AG04450 (cell line): Measurements from ENCODE around the gene CNN1. TPM values are rescaled to one million over a fixed set of nuclear protein-coding genes. Genes with fewer than 3 reads are reported as not detected.
A peak's percentile ranks its signal among the peaks of the same experiment; 100 is the strongest.

Experiments
- CTCF ChIA-PET: fragments of 300-600, 350-600 bp; formaldehyde crosslinking; extraction: SDS; loops from one replicate; lab custom pipeline; 2022; ENCODE audit warnings: antibody characterized with exemption, inconsistent platforms; lab: Charles Lee
- POLR2A ChIA-PET: fragments of 350-600 bp; formaldehyde crosslinking; extraction: SDS; loops from one replicate; lab custom pipeline; 2021; ENCODE audit warnings: antibody characterized with exemption, inconsistent platforms; lab: Yijun Ruan, JAX
- DNase-seq: peaks from one replicate; pipeline ENCODE4 v3.0.0-alpha.2; 2011; ENCODE audit warnings: low read depth, low spot score
- H3K27ac ChIP-seq: one replicate; pipeline ENCODE4 v1.5.1; 2012; ENCODE audit warnings: low read depth, low read length, control low read depth
- H3K27me3 ChIP-seq: one replicate; pipeline ENCODE4 v1.6.0; 2012; ENCODE audit warnings: low read length; ENCODE audit not compliant: control insufficient read depth, insufficient read depth
- H3K4me3 ChIP-seq: 2 replicates; pipeline ENCODE4 v1.5.1; 2011; ENCODE audit warnings: mild to moderate bottlenecking, low read depth, low read length, control low read depth
- H3K9me3 ChIP-seq: 2 replicates; pipeline ENCODE4 v1.5.1; 2012; ENCODE audit warnings: low read length; ENCODE audit not compliant: control insufficient read depth, insufficient read depth
- polyA plus RNA-seq: library from polyadenylated mRNA; depleted of rRNA; stranded (reverse); fragments of >200 nt; gene quantifications from 2 replicates; pipeline ENCODE4 v1.2.3, GENCODE V29; 2011
- TF ChIP-seq, protein P1 (sequence below): IDR thresholded peaks from 2 replicates; pipeline ENCODE4 v1.5.1; 2011; ENCODE audit warnings: low read depth, low read length, control low read depth, inconsistent platforms

Gene CNN1
- polyA plus RNA-seq, 1 experiment: 99.6 TPM

DNA sequence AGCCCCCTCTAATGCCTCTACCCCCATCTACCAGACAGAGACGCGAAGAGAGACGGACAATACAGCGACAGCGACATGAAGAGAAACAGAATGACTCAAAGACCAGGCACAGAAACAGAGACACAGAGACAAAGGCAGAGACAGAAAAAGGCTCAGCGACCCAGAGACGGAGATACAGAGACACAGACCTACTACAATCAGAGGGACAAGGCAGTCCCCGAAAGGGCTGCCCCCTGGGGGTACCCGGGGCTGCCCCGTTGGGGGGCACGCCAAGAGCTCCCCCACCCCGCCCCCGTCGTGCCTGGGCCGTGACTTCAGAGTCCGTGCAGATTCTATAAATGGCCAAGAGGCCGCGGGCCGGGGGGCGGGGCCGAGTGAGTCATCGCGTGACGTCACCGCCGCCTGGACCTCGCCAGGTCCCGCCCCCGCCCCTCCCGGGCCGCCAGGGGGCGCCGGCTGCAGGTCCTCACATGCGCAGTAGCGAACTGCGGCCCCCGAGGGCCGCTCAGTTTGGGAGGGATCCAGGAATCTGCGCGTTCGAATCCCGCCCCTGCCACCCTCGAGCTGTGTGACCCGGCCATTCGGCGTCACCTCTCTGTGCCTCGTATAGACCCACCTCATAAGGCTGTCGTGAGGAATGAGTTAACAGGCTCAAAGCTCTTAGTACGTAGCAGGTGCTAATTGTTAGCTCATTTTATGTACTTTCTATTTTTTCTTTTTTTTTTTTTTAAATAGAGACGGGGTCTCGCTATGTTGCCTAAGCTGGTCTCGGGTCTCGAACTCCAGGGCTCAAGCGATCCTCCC lies 2.7 kb upstream of the CNN1 start:
- ChIA-PET POLR2A (interaction anchor here (1.1 kb wide), 2 partner anchors 23 to 155 kb away, joined by 3 read pairs; partner anchors contain the start of gene ELOF1), CTCF (interaction anchor here (0.6 to 2.3 kb wide), 25 partner anchors 8 to 1079 kb away, joined by 3 to 22 read pairs (median 5); partner anchors contain the start of gene ELOF1)
- TF ChIP-seq, protein P1, sequence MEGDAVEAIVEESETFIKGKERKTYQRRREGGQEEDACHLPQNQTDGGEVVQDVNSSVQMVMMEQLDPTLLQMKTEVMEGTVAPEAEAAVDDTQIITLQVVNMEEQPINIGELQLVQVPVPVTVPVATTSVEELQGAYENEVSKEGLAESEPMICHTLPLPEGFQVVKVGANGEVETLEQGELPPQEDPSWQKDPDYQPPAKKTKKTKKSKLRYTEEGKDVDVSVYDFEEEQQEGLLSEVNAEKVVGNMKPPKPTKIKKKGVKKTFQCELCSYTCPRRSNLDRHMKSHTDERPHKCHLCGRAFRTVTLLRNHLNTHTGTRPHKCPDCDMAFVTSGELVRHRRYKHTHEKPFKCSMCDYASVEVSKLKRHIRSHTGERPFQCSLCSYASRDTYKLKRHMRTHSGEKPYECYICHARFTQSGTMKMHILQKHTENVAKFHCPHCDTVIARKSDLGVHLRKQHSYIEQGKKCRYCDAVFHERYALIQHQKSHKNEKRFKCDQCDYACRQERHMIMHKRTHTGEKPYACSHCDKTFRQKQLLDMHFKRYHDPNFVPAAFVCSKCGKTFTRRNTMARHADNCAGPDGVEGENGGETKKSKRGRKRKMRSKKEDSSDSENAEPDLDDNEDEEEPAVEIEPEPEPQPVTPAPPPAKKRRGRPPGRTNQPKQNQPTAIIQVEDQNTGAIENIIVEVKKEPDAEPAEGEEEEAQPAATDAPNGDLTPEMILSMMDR: peak; percentile 82
- peak overlapping the region; percentile 50 for H3K4me3 ChIP-seq
- H3K9me3 ChIP-seq: no peaks in the 10 kb centered on the region
- H3K27ac ChIP-seq: peak overlapping the region; percentile 81
- DNase-seq: peak; percentile 70
- H3K27me3 ChIP-seq: no peaks in the 10 kb centered on the region

DNA sequence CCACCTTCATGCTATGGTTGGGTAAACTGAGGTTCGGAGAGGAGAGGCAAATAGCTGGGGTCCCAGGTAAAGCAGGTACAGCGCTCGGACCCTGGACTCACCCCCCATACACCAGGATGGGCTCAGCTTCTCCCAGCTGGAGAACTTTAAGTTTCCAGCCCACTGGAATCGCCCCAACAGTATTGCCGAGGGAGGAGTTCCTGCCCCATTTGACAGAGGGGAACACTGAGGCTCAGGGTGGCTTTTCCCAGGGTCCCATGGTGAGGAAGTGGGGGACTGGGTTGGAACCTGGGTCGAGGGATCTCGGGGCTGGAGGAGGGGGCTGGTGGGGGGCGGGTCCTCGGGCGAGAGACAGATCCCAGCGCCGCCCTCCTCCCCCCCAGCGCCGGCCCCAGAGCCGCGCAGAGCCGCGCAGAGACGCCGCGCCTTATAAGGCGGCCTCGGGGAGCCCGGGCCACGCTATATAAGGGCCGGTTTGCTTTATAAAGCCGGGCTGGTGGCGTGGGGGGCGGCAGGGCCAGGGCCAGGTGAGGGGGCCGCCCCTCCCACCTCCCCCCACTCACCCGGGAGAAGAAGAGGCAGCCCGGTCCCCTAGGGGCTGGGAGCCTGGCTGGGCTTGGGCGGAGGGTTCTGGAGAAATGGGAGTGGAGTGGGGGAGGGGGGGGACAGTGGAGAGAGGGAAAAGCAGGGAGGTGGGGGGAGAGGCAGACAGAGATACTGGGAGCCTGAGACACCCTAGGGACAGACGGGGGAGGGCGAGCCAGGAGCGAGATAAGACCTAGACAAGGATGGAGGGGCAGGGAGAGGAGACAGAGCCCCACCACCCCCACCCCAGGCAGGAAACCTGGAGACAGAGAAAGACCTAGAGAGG lies 1.1 kb downstream of the CNN1 start:
- CTCF ChIA-PET: no interaction called here

DNA sequence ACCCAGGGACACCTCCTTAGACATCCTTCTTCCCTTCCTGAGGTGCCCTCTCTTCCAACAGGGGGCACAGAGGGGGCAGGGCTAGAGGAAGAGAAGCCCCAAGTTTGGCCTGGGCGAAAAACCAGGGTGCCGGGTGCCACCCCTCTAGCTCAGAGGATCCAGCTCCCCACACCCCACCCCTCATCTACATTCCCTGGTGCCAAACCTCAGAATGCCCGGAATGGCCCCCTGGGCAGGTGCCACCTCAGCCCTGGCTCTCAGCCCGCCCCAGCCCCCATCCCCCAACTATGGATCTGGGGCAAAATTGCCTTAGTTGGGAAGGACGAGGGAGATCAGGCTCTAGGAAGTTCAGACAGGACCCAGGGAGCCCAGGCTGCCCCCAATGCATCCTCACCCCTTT lies 2.0 kb downstream of the CNN1 start:
- POLR2A ChIA-PET: interaction anchor here (0.6 kb wide), 1 partner anchor 1203 kb away, joined by 3 read pairs; no protein-coding TSS in a partner anchor
- H3K4me3 ChIP-seq: no peak overlapping the region; the same call in 1 of the 2 replicates
- H3K27me3 ChIP-seq: no peaks in the 10 kb centered on the region
- TF ChIP-seq, protein P1: no peak
- H3K27ac ChIP-seq: no peak overlapping the region
- DNase-seq: no peak
- CTCF ChIA-PET: no interaction called here
- H3K9me3 ChIP-seq: no peaks in the 10 kb centered on the region

More for the DNA sequence above, 1.1 kb downstream of the CNN1 start:
- Histone ChIP-seq H3K9me3 (no peaks in the 10 kb centered on the region), H3K27me3 (no peaks in the 10 kb centered on the region), H3K27ac (peak overlapping the region; percentile 89), H3K4me3 (peak overlapping the region; percentile 61)
- POLR2A ChIA-PET: interaction anchor here (0.6 to 1.3 kb wide), 3 partner anchors 11 to 254 kb away, joined by 3 to 7 read pairs (median 4); partner anchors contain the start of genes ECSIT and ELOF1
- TF ChIP-seq, protein P1: no peak
- DNase-seq: no peak

DNA sequence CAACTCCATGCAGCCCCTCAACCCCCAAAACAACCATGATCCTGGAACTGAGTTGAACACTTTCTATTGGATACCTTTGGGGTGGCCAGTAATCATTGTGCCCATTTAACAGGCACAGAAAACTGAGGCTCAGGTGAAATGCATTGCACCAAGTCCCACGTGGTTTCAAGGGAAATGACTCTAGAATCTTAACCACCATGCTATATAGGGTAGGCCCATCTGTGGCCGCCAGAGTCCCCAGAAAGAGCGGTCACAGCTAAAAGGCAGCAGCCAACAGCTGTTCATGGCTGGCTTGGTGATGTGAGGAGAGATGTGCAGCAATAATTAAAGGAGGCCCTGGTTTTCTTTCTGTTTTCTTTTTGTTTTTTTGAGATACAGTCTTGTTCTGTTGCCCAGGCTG lies 2.6 kb downstream of the CNN1 start:
- no peak overlapping the region for H3K27ac ChIP-seq
- CTCF ChIA-PET: interaction anchor here (0.9 kb wide), 1 partner anchor 19 kb away, joined by 3 read pairs; no protein-coding TSS in a partner anchor
- H3K9me3 ChIP-seq: no peaks in the 10 kb centered on the region
- POLR2A ChIA-PET: interaction anchor here (0.6 kb wide), 1 partner anchor 1203 kb away, joined by 3 read pairs; no protein-coding TSS in a partner anchor
- TF ChIP-seq, protein P1: no peak
- DNase-seq: no peak
- H3K27me3 ChIP-seq: no peaks in the 10 kb centered on the region
- H3K4me3 ChIP-seq: no peak overlapping the region
